ENCODE measurements around the gene SLC25A44.

Gene SLC25A44

DNA sequence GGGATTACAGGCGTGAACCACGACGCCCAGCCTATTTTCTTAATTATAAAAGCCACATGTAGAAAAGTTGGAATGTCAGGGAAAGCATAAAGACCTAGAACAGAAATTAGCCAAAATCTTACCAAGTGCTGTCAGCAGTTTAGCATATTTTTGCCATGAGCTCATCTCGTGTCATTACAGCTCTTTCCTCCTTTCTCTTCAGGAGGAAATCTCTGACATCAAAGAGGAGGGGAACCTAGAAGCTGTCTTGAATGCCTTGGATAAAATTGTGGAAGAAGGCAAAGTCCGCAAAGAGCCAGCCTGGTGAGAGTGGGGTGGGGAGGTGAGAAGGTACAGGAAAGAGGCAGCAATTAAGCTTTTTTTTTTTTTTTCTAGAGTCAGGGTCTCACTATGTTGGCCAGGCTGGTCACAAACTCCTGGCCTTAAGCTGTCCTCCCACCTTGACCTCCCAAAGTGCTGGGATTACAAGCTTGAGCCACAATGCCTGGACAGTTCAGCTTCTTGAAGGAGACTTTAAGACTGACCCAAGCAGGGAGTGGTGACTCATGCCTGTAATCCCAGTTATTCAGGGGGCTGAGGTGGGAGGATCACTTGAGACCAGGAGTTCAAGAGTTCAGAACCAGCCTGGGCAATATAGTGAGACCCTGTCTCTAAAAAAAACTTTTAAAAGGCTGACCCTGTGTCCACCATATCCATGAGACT is 39.7 kb downstream of the SLC25A44 start:
- TF ChIP-seq, protein P1, sequence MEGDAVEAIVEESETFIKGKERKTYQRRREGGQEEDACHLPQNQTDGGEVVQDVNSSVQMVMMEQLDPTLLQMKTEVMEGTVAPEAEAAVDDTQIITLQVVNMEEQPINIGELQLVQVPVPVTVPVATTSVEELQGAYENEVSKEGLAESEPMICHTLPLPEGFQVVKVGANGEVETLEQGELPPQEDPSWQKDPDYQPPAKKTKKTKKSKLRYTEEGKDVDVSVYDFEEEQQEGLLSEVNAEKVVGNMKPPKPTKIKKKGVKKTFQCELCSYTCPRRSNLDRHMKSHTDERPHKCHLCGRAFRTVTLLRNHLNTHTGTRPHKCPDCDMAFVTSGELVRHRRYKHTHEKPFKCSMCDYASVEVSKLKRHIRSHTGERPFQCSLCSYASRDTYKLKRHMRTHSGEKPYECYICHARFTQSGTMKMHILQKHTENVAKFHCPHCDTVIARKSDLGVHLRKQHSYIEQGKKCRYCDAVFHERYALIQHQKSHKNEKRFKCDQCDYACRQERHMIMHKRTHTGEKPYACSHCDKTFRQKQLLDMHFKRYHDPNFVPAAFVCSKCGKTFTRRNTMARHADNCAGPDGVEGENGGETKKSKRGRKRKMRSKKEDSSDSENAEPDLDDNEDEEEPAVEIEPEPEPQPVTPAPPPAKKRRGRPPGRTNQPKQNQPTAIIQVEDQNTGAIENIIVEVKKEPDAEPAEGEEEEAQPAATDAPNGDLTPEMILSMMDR (IDR thresholded peaks at IDR 0.05; ENCODE audit: low read depth, low read length): no peak

DNA sequence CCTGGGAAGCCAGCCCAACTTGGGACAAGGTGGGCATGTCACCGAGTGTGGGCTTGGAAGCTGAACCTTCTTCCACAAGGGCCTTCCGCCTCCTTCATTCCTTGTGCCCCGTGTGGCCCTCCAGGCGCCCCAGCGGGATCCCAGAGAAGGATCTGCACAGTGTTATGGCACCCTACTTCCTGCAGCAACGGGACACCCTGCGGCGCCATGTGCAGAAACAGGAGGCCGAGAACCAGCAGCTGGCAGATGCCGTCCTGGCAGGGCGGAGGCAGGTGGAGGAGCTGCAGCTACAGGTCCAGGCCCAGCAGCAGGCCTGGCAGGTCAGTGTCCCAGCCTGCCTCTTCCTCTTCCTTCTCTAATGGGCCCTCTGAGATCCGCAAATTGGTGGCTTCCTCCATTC is 42.3 kb downstream of the SLC25A44 start:
- DNase-seq (ENCODE audit: extremely low read depth, low read depth): no peak
- TF ChIP-seq, protein P1 (IDR thresholded peaks at IDR 0.05; ENCODE audit: low read depth, low read length): no peak

More for the DNA sequence above, 39.7 kb downstream of the SLC25A44 start:
- peak; percentile 34 for DNase-seq (ENCODE audit: extremely low read depth, low read depth)

DNA sequence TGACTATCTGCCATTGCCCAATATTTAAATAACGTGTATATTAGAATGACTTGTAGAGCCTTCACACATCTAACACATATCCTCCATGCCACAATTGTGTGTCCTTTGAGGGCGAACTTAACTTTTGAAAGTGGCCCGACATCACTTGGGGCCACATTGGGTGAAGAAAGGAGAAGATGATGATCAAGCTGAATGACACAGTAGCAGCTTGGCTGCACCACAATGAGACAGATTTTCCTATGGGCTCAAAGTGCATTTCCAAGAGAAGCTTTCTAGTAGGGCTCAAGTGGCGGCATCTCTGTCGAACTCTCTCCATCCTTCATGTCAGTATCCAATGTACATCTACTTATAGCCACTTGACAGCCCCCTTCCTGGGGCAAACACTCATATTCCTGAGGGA is 44.3 kb downstream of the SLC25A44 start:
- no peak for DNase-seq (ENCODE audit: extremely low read depth, low read depth)
- TF ChIP-seq, protein P1 (IDR thresholded peaks at IDR 0.05; ENCODE audit: low read depth, low read length): no peak

DNA sequence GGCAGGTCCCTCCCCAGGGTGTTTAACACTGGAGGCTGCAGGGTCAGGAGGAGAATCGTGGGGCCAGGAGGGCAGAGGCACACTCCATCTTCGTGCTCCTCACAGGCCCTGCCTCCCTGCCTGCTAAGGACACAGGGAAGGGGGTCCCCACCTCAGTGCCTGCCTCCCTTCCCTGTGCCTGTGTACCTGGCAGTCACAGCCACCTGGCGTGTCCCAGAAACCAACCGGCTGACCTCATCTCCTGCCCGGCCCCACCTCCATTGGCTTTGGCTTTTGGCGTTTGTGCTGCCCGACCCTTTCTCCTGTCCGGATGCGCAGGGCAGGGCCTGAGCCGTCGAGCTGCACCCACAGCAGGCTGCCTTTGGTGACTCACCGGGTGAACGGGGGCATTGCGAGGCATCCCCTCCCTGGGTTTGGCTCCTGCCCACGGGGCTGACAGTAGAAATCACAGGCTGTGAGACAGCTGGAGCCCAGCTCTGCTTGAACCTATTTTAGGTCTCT is 47.5 kb downstream of the SLC25A44 start:
- no peak for DNase-seq (ENCODE audit: extremely low read depth, low read depth)
- TF ChIP-seq, protein P1 (IDR thresholded peaks at IDR 0.05; ENCODE audit: low read depth, low read length): no peak

DNA sequence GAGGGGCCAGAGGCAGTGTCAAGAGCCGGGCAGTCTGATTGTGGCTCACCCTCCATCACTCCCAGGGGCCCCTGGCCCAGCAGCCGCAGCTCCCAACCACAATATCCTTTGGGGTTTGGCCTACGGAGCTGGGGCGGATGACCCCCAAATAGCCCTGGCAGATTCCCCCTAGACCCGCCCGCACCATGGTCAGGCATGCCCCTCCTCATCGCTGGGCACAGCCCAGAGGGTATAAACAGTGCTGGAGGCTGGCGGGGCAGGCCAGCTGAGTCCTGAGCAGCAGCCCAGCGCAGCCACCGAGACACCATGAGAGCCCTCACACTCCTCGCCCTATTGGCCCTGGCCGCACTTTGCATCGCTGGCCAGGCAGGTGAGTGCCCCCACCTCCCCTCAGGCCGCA is 48.0 kb downstream of the SLC25A44 start, which contains the start of gene BGLAP:
TSS of gene BGLAP (plus strand) at position 259 of the 400 bp plus-strand sequence. CDS start at position 307, 48 bp downstream.
- DNase-seq (ENCODE audit: extremely low read depth, low read depth): no peak

DNA sequence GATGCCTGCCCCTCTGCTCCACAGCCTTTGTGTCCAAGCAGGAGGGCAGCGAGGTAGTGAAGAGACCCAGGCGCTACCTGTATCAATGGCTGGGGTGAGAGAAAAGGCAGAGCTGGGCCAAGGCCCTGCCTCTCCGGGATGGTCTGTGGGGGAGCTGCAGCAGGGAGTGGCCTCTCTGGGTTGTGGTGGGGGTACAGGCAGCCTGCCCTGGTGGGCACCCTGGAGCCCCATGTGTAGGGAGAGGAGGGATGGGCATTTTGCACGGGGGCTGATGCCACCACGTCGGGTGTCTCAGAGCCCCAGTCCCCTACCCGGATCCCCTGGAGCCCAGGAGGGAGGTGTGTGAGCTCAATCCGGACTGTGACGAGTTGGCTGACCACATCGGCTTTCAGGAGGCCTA is 48.8 kb downstream of the SLC25A44 start:
- TF ChIP-seq, protein P1 (IDR thresholded peaks at IDR 0.05; ENCODE audit: low read depth, low read length): no peak
- no peak for DNase-seq (ENCODE audit: extremely low read depth, low read depth)

More for the DNA sequence above, 48.0 kb downstream of the SLC25A44 start, which contains the start of gene BGLAP:
- TF ChIP-seq, protein P1 (IDR thresholded peaks at IDR 0.05; ENCODE audit: low read depth, low read length): no peak

DNA sequence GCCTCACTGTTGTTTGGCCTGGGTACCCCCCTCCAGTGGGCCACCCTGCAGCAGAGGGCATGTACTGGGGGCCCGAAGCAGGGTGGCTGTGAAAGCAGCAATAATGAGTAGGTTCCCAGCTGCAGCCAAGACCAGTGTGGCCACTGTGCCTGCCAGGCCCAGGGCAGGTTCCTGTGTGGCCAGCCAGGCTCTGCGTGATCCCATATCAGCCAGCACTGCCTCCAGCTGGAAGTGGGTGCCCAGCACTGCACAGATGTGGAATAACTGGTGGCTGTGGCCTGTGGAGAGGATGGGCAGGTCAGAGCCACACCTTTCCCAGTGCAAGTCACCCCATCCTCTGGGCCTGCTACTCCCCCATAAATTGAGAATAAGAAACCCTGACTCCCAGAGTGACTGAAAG is 50.2 kb downstream of the SLC25A44 start:
- DNase-seq (ENCODE audit: extremely low read depth, low read depth): no peak
- TF ChIP-seq, protein P1 (IDR thresholded peaks at IDR 0.05; ENCODE audit: low read depth, low read length): no peak

Data from AG09319 (cell line).